Mesenchymal stem cell (in vitro differentiated cells and primary cell): ENCODE measurements around the gene JPH3.
"Not testable (repeated sequence)": the region's sequence is repeated elsewhere in the genome, so short reads cannot be mapped to it uniquely, and the experiment has no call there.

Source experiments
- DNase-seq: peaks from one replicate; pipeline ENCODE4 v3.0.0-alpha.2; 2013
- H2AFZ ChIP-seq: one replicate; pipeline ENCODE4 v1.6.1; 2013; ENCODE audit warnings: low read depth, mild to moderate bottlenecking, control low read depth, inconsistent platforms, low read length, moderate library complexity
- H2AK5ac ChIP-seq: 2 replicates; pipeline ENCODE4 v1.6.1; 2013; ENCODE audit warnings: low read length, moderate library complexity, mild to moderate bottlenecking, inconsistent platforms; ENCODE audit not compliant: severe bottlenecking
- H2BK120ac ChIP-seq: one replicate; pipeline ENCODE4 v1.6.1; 2013; ENCODE audit warnings: low read depth, mild to moderate bottlenecking, inconsistent platforms, low read length, moderate library complexity
- H2BK12ac ChIP-seq, 2 experiments: one replicate each; pipeline ENCODE4 v1.6.1; 2013; ENCODE audit warnings: inconsistent platforms in 2 of 2, low read length in 2 of 2, mild to moderate bottlenecking in 2 of 2, moderate library complexity in 2 of 2, control low read depth in 1 of 2
- H2BK15ac ChIP-seq: one replicate; pipeline ENCODE4 v1.6.1; 2013; ENCODE audit warnings: mild to moderate bottlenecking, low read depth, inconsistent platforms; ENCODE audit not compliant: poor library complexity, severe bottlenecking
- H2BK5ac ChIP-seq: 2 replicates; pipeline ENCODE4 v1.6.1; 2013; ENCODE audit warnings: low read depth, mild to moderate bottlenecking, low read length, control low read depth, inconsistent platforms; ENCODE audit not compliant: poor library complexity, severe bottlenecking
- H3K14ac ChIP-seq, 2 experiments: one replicate each; pipeline ENCODE4 v1.6.1; 2013; ENCODE audit warnings: inconsistent platforms in 2 of 2, low read length in 2 of 2, control low read depth in 1 of 2, mild to moderate bottlenecking in 1 of 2, moderate library complexity in 1 of 2
- H3K18ac ChIP-seq, 2 experiments: one replicate each; pipeline ENCODE4 v1.6.1; 2013; ENCODE audit warnings: inconsistent platforms in 2 of 2, low read length in 2 of 2, control low read depth in 1 of 2, low read depth in 1 of 2, mild to moderate bottlenecking in 1 of 2
- H3K23ac ChIP-seq, 2 experiments: one replicate each; pipeline ENCODE4 v1.6.1; 2013; ENCODE audit warnings: inconsistent platforms in 2 of 2, low read length in 2 of 2, mild to moderate bottlenecking in 2 of 2, moderate library complexity in 2 of 2, control low read depth in 1 of 2
- H3K27ac ChIP-seq: 2 replicates; pipeline ENCODE4 v1.5.1; 2013; ENCODE audit warnings: mild to moderate bottlenecking, moderate library complexity, low read length, control low read depth, inconsistent platforms; ENCODE audit not compliant: poor library complexity, severe bottlenecking
- H3K27me3 ChIP-seq, 2 experiments: 2 replicates each; pipeline versions ENCODE4 v1.6.1 to v1.7.0; 2013; ENCODE audit warnings: low read length in 2 of 2, mild to moderate bottlenecking in 2 of 2, moderate library complexity in 2 of 2, control low read depth in 1 of 2, inconsistent platforms in 1 of 2; ENCODE audit not compliant: control insufficient read depth in 1 of 2, insufficient read depth in 1 of 2
- H3K36me3 ChIP-seq, 2 experiments: 2 replicates each; pipeline versions ENCODE4 v1.6.1 to v1.7.0; 2013; ENCODE audit warnings: low read length in 2 of 2, control low read depth in 1 of 2, inconsistent platforms in 1 of 2, low read depth in 1 of 2, mild to moderate bottlenecking in 1 of 2; ENCODE audit not compliant: insufficient read depth in 2 of 2, control insufficient read depth in 1 of 2
- H3K4ac ChIP-seq, 2 experiments: one replicate each; pipeline ENCODE4 v1.6.1; 2013; ENCODE audit warnings: inconsistent platforms in 2 of 2, low read length in 2 of 2, mild to moderate bottlenecking in 2 of 2, moderate library complexity in 2 of 2, control low read depth in 1 of 2, low read depth in 1 of 2
- H3K4me1 ChIP-seq: 2 replicates; pipeline ENCODE4 v1.6.1; 2013; ENCODE audit warnings: low read depth, low read length, control low read depth; ENCODE audit not compliant: control insufficient read depth, insufficient read depth
- H3K4me2 ChIP-seq: 2 replicates; pipeline ENCODE4 v1.6.1; 2013; ENCODE audit warnings: low read length, mild to moderate bottlenecking, inconsistent platforms; ENCODE audit not compliant: poor library complexity, severe bottlenecking
- H3K4me3 ChIP-seq, 2 experiments: 2 replicates each; pipeline versions ENCODE4 v1.5.1 to v1.7.0; 2013; ENCODE audit warnings: low read length in 2 of 2, mild to moderate bottlenecking in 2 of 2, control low read depth in 1 of 2, low read depth in 1 of 2; ENCODE audit not compliant: insufficient read depth in 1 of 2
- H3K79me1 ChIP-seq: replicated peaks from 2 replicates; pipeline ENCODE4 v1.6.1; 2013; ENCODE audit warnings: mild to moderate bottlenecking, control low read depth, low read length, inconsistent platforms; ENCODE audit not compliant: poor library complexity, severe bottlenecking
- H3K9ac ChIP-seq: 2 replicates; pipeline ENCODE4 v1.7.0; 2013; ENCODE audit warnings: mild to moderate bottlenecking, low read length, moderate library complexity
- H3K9me3 ChIP-seq: 2 replicates; pipeline ENCODE4 v1.7.0; 2013; ENCODE audit warnings: mild to moderate bottlenecking, low read length; ENCODE audit not compliant: control insufficient read depth
- H4K8ac ChIP-seq: one replicate; pipeline ENCODE4 v1.6.1; 2013; ENCODE audit warnings: inconsistent platforms, mild to moderate bottlenecking, low read length, moderate library complexity
- H4K91ac ChIP-seq: one replicate; pipeline ENCODE4 v1.6.1; 2013; ENCODE audit warnings: mild to moderate bottlenecking, low read length, inconsistent platforms
- WGBS: methylation state at CpG from one replicate; pipeline ENCODE4 v1.1.7; 2013; ENCODE audit warnings: mixed read lengths; 5-methylcytosine and 5-hydroxymethylcytosine counted together

Gene JPH3

DNA sequence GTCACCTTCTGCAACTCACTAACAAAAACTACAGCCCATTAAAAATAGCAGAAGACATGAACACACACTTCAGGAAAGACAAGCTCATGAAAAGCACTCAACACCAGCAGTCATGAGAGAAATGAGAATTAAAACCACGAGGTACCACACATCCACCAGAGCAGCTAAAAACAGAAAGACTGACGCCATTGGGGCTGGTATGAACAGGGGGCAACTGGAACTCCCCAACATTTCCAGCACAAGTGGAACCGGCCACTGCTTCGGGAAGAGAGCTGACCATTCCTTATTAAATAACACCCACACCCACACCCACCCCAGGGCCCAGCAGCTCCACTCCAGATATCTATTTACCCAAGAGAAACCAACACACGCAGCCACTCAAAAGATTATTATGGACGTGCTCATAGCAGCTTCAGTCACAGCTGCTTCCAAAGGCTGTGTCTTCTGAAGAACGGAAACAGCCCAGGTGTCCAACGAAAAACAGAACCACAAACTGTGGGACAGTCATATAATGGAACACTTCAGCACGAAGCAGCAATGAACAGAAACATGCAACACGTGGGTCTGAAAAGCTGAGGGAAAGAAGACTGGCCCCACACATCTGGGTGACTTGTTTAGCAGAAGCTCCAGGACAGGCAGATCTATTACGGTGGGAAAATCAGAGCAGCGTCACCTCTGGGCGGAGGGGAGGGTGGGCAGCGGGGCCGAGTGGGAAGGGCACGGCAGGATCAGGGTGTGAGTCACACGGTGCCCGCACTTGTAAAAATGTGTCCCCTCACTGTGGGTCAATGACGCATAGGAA is 122.4 kb downstream of the JPH3 start:
- H3K27ac ChIP-seq: no peak overlapping the region
- no peak overlapping the region for H3K4ac ChIP-seq
- H2AFZ ChIP-seq: no peak overlapping the region
- no peak for DNase-seq
- no peak overlapping the region for H3K4me3 ChIP-seq
- no peak overlapping the region for H2BK12ac ChIP-seq
- no peaks in the 10 kb centered on the region for H3K9me3 ChIP-seq
- H3K27me3 ChIP-seq: no peaks in the 10 kb centered on the region
- H3K18ac ChIP-seq: no peak overlapping the region
- no peak overlapping the region for H4K8ac ChIP-seq
- H3K14ac ChIP-seq: no peak overlapping the region
- no peak overlapping the region for H2AK5ac ChIP-seq
- no peak overlapping the region for H4K91ac ChIP-seq
- no peak overlapping the region for H2BK5ac ChIP-seq
- H3K4me2 ChIP-seq: no peak overlapping the region
- no peak overlapping the region for H3K23ac ChIP-seq
- 94% methylated on average over 19 of the region's 19 CpGs for WGBS
- no peak overlapping the region for H2BK15ac ChIP-seq
- no peak overlapping the region for H2BK120ac ChIP-seq
- H3K79me1 ChIP-seq: peaks cover 29% of the 10 kb centered on the region
- peaks cover 38% of the 10 kb centered on the region for H3K4me1 ChIP-seq
- H3K9ac ChIP-seq: no peak overlapping the region
- peaks cover 15 to 51% of the 10 kb centered on the region in 2 experiments for H3K36me3 ChIP-seq

DNA sequence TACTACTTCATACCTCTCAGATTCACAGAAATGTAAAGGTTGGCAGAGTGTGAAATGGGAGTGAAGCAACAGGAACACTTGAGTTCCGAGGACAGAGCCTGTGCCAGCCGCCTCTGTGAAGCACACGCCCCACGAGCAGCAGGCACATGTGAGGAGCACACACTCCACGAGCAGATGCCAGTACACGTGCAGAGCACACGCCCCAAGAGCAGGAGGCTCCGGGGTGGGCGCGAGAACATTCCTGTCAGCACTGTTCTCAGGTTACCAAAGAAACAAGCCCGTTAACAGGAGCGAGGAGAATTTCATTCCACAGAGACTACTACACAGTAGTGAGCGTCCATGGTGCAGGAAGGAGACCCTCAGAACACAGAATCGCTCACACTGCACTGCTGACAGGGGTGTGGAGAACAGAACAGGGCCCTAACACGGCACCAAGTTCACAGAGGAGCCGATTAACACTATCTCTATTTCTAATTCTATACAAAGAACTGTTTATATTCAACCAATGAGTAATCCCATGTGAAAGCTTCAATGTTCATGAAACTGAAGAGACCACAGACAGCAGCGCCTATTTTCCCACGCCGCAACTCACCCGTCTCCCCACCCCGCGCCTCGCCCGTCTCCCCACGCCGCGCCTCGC is 123.4 kb downstream of the JPH3 start:
- peak; percentile 21 for DNase-seq
- H3K4me1 ChIP-seq: peaks cover 31% of the 10 kb centered on the region
- H3K36me3 ChIP-seq: peaks cover 22 to 46% of the 10 kb centered on the region in 2 experiments
- H4K91ac ChIP-seq: no peak overlapping the region
- H3K14ac ChIP-seq: no peak overlapping the region
- H3K27ac ChIP-seq: no peak overlapping the region
- H3K9ac ChIP-seq: no peak overlapping the region
- H2BK120ac ChIP-seq: no peak overlapping the region
- no peak overlapping the region for H4K8ac ChIP-seq
- no peak overlapping the region for H3K23ac ChIP-seq
- H3K9me3 ChIP-seq: no peaks in the 10 kb centered on the region
- H2AK5ac ChIP-seq: no peak overlapping the region
- no peak overlapping the region for H2BK5ac ChIP-seq
- no peak overlapping the region for H2BK12ac ChIP-seq
- H3K4ac ChIP-seq: no peak overlapping the region
- H2BK15ac ChIP-seq: no peak overlapping the region
- H2AFZ ChIP-seq: no peak overlapping the region
- 87% methylated on average over 16 of the region's 28 CpGs for WGBS
- H3K18ac ChIP-seq: no peak overlapping the region
- H3K27me3 ChIP-seq: no peaks in the 10 kb centered on the region
- H3K4me3 ChIP-seq: no peak overlapping the region
- H3K79me1 ChIP-seq: peaks cover 19% of the 10 kb centered on the region
- no peak overlapping the region for H3K4me2 ChIP-seq

DNA sequence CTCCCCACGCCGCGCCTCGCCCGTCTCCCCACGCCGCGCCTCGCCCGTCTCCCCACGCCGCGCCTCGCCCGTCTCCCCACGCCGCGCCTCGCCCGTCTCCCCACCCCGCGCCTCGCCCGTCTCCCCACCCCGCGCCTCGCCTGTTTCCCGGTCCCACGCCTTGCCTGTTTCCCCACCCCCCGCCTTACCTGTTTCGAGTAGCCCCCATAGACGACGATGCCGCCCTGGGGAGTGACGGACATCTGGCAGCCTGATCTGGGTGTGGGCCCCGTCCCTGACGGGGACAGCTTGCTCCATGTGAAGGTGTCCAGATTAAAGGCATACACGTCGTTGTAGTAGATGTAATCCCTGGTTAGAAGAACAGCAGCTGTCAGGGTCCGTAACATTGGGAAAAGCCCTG is 124.3 kb downstream of the JPH3 start:
- not testable (repeated sequence) for H2BK5ac ChIP-seq, H4K91ac ChIP-seq, H3K27me3 ChIP-seq

DNA sequence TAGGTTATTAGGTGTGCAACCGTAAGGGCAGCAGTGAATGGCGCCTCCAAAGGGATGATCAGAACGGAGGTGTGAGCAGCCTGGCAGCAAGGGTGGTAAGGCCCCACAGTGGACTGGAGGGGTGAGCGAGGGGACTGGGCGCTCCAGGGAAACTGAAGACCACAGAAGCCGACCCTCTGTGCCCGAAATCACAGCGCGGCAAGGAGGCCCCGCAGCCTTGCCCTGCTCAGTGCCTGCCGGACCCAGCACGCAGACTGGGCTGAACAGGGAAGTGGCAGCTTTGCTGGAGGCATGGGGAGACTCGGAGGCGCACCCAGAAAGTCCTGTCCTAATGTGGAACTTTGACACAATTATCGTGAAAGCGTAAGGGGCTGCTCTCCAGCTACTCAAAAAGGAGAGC is 125.0 kb downstream of the JPH3 start:
- no peak overlapping the region for H4K8ac ChIP-seq
- no peaks in the 10 kb centered on the region for H3K9me3 ChIP-seq
- peaks cover 21% of the 10 kb centered on the region for H3K4me1 ChIP-seq
- H2AFZ ChIP-seq: no peak overlapping the region
- H3K4me2 ChIP-seq: no peak overlapping the region
- no peak overlapping the region for H3K18ac ChIP-seq
- H2AK5ac ChIP-seq: peak overlapping the region; percentile 49
- no peak overlapping the region for H2BK5ac ChIP-seq
- H3K27ac ChIP-seq: no peak overlapping the region
- no peak overlapping the region for H3K4me3 ChIP-seq
- no peak overlapping the region for H2BK15ac ChIP-seq
- DNase-seq: no peak
- H3K27me3 ChIP-seq: no peaks in the 10 kb centered on the region
- no peak overlapping the region for H3K4ac ChIP-seq
- H3K36me3 ChIP-seq: peaks cover 21 to 42% of the 10 kb centered on the region in 2 experiments
- H3K14ac ChIP-seq: no peak overlapping the region
- no peak overlapping the region for H2BK120ac ChIP-seq
- H2BK12ac ChIP-seq: no peak overlapping the region
- 97% methylated on average over 16 of the region's 16 CpGs for WGBS
- no peak overlapping the region for H3K23ac ChIP-seq
- H3K79me1 ChIP-seq: peaks cover 13% of the 10 kb centered on the region
- H3K9ac ChIP-seq: no peak overlapping the region
- H4K91ac ChIP-seq: no peak overlapping the region

More for the DNA sequence above, 124.3 kb downstream of the JPH3 start:
- H3K9ac ChIP-seq, H3K23ac ChIP-seq, H2BK15ac ChIP-seq, H3K4ac ChIP-seq, H3K4me2 ChIP-seq, H3K14ac ChIP-seq, DNase-seq, H3K4me3 ChIP-seq, H3K18ac ChIP-seq, H2BK12ac ChIP-seq, H4K8ac ChIP-seq, H2AK5ac ChIP-seq, H2AFZ ChIP-seq, H2BK120ac ChIP-seq, H3K27ac ChIP-seq, H3K9me3 ChIP-seq: not testable (repeated sequence)
- Histone ChIP-seq H3K79me1 (peaks cover 18% of the 10 kb centered on the region), H3K36me3 (peaks cover 24 to 46% of the 10 kb centered on the region in 2 experiments), H3K4me1 (peaks cover 28% of the 10 kb centered on the region)
- WGBS: 97% methylated on average over 29 of the region's 40 CpGs
